PC-9 (cell line): ENCODE measurements around the gene CCL11. TPM values are rescaled to one million over a fixed set of nuclear protein-coding genes. Genes with fewer than 3 reads are reported as not detected.

Experiments
- BruUV-seq: library from RNA; stranded (reverse); fragments of 400-500 nt; replicated peaks from 2 replicates; lab custom pipeline; 2021; lab: Mats Ljungman, UMichigan
- CTCF ChIA-PET: fragments of 300-600 bp; sonication (Branson Sonifier 250); formaldehyde crosslinking; loops from one replicate; lab custom pipeline; 2022; ENCODE audit warnings: antibody characterized with exemption; lab: Charles Lee
- POLR2A ChIA-PET: fragments of 300-600 bp; sonication (Branson Sonifier 250); formaldehyde crosslinking; loops from one replicate; lab custom pipeline; 2022; ENCODE audit warnings: antibody characterized with exemption; ENCODE audit not compliant: unreplicated experiment; lab: Charles Lee
- DNase-seq, 2 experiments: peaks; one replicate each; pipeline versions ENCODE4 v3.0.0 to v3.0.0-alpha.2; 2015 to 2022; ENCODE audit warnings: mixed read lengths in 1 of 2
- H2AFZ ChIP-seq: fragments of 200-600 bp; sonication (generic); 2 replicates; pipeline ENCODE4 v1.8.1; 2017; ENCODE audit warnings: antibody characterized with exemption
- H3F3A ChIP-seq: fragments of 200-600 bp; sonication (generic); 2 replicates; pipeline ENCODE4 v1.8.1; 2017; ENCODE audit warnings: antibody characterized with exemption, mild to moderate bottlenecking, low read depth; ENCODE audit not compliant: insufficient read depth
- H3K27ac ChIP-seq: fragments of 200-600 bp; sonication (generic); 2 replicates; pipeline ENCODE4 v1.6.1; 2016; ENCODE audit warnings: mixed run types
- H3K27me3 ChIP-seq: fragments of 200-600 bp; sonication (generic); 2 replicates; pipeline ENCODE4 v1.6.1; 2016; ENCODE audit warnings: low read depth, mixed run types; ENCODE audit not compliant: insufficient read depth
- H3K36me3 ChIP-seq: fragments of 200-600 bp; sonication (generic); 2 replicates; pipeline ENCODE4 v1.6.1; 2016; ENCODE audit warnings: low read depth, mixed run types
- H3K4me1 ChIP-seq: fragments of 200-600 bp; sonication (generic); replicated peaks from 2 replicates; pipeline ENCODE4 v1.6.1; 2016; ENCODE audit warnings: mixed run types; ENCODE audit not compliant: insufficient read depth
- H3K4me2 ChIP-seq: fragments of 200-600 bp; sonication (generic); 2 replicates; pipeline ENCODE4 v1.6.1; 2017; ENCODE audit warnings: mixed run types
- H3K4me3 ChIP-seq: fragments of 200-600 bp; sonication (generic); 2 replicates; pipeline ENCODE4 v1.6.1; 2016; ENCODE audit warnings: mixed run types
- H3K79me2 ChIP-seq: fragments of 200-600 bp; sonication (generic); 2 replicates; pipeline ENCODE4 v1.6.1; 2017; ENCODE audit warnings: low read depth, mixed run types
- H3K9me2 ChIP-seq: fragments of 200-600 bp; sonication (generic); 2 replicates; pipeline ENCODE4 v1.8.1; 2017; ENCODE audit warnings: mild to moderate bottlenecking; ENCODE audit not compliant: insufficient read depth
- H3K9me3 ChIP-seq: fragments of 200-600 bp; sonication (generic); 2 replicates; pipeline ENCODE4 v1.8.1; 2016; ENCODE audit warnings: low read depth; ENCODE audit not compliant: insufficient read depth
- H4K20me1 ChIP-seq: fragments of 200-600 bp; sonication (generic); 2 replicates; pipeline ENCODE4 v1.8.1; 2017; ENCODE audit not compliant: insufficient read depth
- EZH2 ChIP-seq: fragments of 200-600 bp; sonication (generic); IDR thresholded peaks from 2 replicates; pipeline ENCODE4 v1.8.0; 2017; ENCODE audit warnings: antibody characterized with exemption, low read depth
- intact Hi-C: fragments of 100-400 bp; cut with micrococcal nuclease; formaldehyde crosslinking; loops from one replicate; pipeline ENCODE4 v1.10.0; 2022; ENCODE audit not compliant: unreplicated experiment
- total RNA-seq: library from RNA; stranded (reverse); gene quantifications from 2 replicates; pipeline ENCODE4 v1.2.3, GENCODE V29; 2021
- TF ChIP-seq, protein P1 (sequence below): fragments of 200-600 bp; sonication (generic); conservative IDR thresholded peaks from 2 replicates; pipeline ENCODE4 v1.6.1; 2017; ENCODE audit warnings: mixed run types, antibody characterized with exemption, mild to moderate bottlenecking, moderate library complexity

The CCL11 gene
- total RNA-seq, 1 experiment from 2014 or later = not detected

GRCh38 chr17:34249478-34249877, 36.1 kb upstream of the CCL11 start:
- Histone ChIP-seq H3K4me1 (no peaks in the 10 kb centered on the region), H4K20me1 (no peaks in the 10 kb centered on the region), H3K9me3 (no peaks in the 10 kb centered on the region), H2AFZ (no peak overlapping the region), H3K36me3 (no peaks in the 10 kb centered on the region), H3K27ac (no peak overlapping the region), H3K4me2 (no peak overlapping the region), H3F3A (no peaks in the 10 kb centered on the region), H3K79me2 (no peaks in the 10 kb centered on the region), H3K9me2 (no peaks in the 10 kb centered on the region), H3K4me3 (no peak overlapping the region), H3K27me3 (peaks cover 33% of the 10 kb centered on the region; the same call in 1 of the 2 replicates)
- intact Hi-C loops = no loop called here
- no peak for DNase-seq
- no peak for TF ChIP-seq EZH2
- TF ChIP-seq, protein P1, sequence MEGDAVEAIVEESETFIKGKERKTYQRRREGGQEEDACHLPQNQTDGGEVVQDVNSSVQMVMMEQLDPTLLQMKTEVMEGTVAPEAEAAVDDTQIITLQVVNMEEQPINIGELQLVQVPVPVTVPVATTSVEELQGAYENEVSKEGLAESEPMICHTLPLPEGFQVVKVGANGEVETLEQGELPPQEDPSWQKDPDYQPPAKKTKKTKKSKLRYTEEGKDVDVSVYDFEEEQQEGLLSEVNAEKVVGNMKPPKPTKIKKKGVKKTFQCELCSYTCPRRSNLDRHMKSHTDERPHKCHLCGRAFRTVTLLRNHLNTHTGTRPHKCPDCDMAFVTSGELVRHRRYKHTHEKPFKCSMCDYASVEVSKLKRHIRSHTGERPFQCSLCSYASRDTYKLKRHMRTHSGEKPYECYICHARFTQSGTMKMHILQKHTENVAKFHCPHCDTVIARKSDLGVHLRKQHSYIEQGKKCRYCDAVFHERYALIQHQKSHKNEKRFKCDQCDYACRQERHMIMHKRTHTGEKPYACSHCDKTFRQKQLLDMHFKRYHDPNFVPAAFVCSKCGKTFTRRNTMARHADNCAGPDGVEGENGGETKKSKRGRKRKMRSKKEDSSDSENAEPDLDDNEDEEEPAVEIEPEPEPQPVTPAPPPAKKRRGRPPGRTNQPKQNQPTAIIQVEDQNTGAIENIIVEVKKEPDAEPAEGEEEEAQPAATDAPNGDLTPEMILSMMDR = no peak
- ChIA-PET POLR2A (no interaction called here), CTCF (no interaction called here)
- no TSS peak for BruUV-seq

GRCh38 chr17:34251186-34251585, 34.4 kb upstream of the CCL11 start:
- Histone ChIP-seq H3K79me2 (no peaks in the 10 kb centered on the region), H3K27me3 (peaks cover 35% of the 10 kb centered on the region; the same call in 1 of the 2 replicates), H3F3A (no peaks in the 10 kb centered on the region), H3K27ac (no peak overlapping the region), H3K4me3 (no peak overlapping the region), H3K36me3 (no peaks in the 10 kb centered on the region), H3K9me2 (no peaks in the 10 kb centered on the region), H2AFZ (no peak overlapping the region), H4K20me1 (no peaks in the 10 kb centered on the region), H3K4me2 (no peak overlapping the region), H3K9me3 (no peaks in the 10 kb centered on the region), H3K4me1 (no peaks in the 10 kb centered on the region)
- intact Hi-C loops = no loop called here
- BruUV-seq = no TSS peak
- no peak for DNase-seq
- ChIA-PET POLR2A (no interaction called here), CTCF (no interaction called here)
- no peak for TF ChIP-seq EZH2
- TF ChIP-seq, protein P1 = no peak

DNA sequence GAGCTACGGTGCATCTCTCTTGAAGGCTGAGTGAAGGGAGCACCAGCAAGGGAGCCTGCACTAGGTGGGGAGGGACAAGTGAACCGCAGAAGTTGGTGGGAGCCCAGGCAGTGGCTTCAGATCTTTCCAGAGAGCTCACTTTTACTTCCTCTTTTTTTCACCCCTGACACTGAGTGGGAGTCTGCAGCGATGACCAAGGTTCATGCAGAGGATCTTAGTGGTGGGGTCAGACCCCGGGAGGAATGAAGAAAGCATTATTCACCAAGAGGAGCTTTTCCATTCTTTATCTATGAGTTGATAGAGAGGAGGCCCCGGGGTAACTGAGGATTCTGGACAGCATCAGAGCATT, 33.5 kb upstream of the CCL11 start:
- Histone ChIP-seq H3K36me3 (no peaks in the 10 kb centered on the region), H4K20me1 (no peaks in the 10 kb centered on the region), H2AFZ (no peak overlapping the region), H3K4me2 (no peak overlapping the region), H3K4me1 (no peaks in the 10 kb centered on the region), H3F3A (no peaks in the 10 kb centered on the region), H3K9me2 (no peaks in the 10 kb centered on the region), H3K9me3 (no peaks in the 10 kb centered on the region), H3K4me3 (no peak overlapping the region), H3K27ac (no peak overlapping the region), H3K79me2 (no peaks in the 10 kb centered on the region), H3K27me3 (peaks cover 33% of the 10 kb centered on the region; the same call in 1 of the 2 replicates)
- POLR2A ChIA-PET = no interaction called here
- intact Hi-C loops = no loop called here
- no peak for DNase-seq
- no TSS peak for BruUV-seq
- CTCF ChIA-PET = no interaction called here
- TF ChIP-seq EZH2 = no peak
- TF ChIP-seq, protein P1 = no peak
